Measurements from ENCODE around the gene GLI2.

- TF ChIP-seq CTCF (conservative IDR thresholded peaks at IDR 0.05; ENCODE audit: low read length): no peak
- no peak for TF ChIP-seq EZH2phosphoT487 (IDR thresholded peaks at IDR 0.05; ENCODE audit: borderline replicate concordance, low read depth, low read length)
These were observed 32.7 kb downstream of the GLI2 start for GRCh38 chr2:120768112-120769048.
